ENCODE results near the gene IL18BP. TPM values are rescaled to one million over a fixed set of nuclear protein-coding genes. Genes with fewer than 3 reads are reported as not detected.
A peak's percentile ranks its signal among the peaks of the same experiment; 100 is the strongest.

IL18BP gene
- total RNA-seq, 2 donors from 2014 or later, result 12.5 to 13.8 TPM

- DNase-seq (ENCODE audit: low spot score in 2 of 2), result no peak
- ATAC-seq, result no peak
- Mint-ChIP-seq H3K36me3 (peaks cover 0 to 5% of the 10 kb centered on the region in 2 donors), H3K9me3 (no peaks in the 10 kb centered on the region), H3K27ac (peak overlapping the region in 1 of 2 donors; percentile 9)
Observed at GRCh38 chr11:71991494-71991893, 7.2 kb upstream of the IL18BP start.

GRCh38 chr11:71992136-71992730 is 6.5 kb upstream of the IL18BP start:
- H3K36me3 Mint-ChIP-seq, result no peaks in the 10 kb centered on the region
- peak overlapping the region in 1 of 2 donors; percentile 9 for H3K27ac Mint-ChIP-seq
- H3K9me3 Mint-ChIP-seq, result no peaks in the 10 kb centered on the region
- ATAC-seq (no peak), DNase-seq (ENCODE audit: low spot score in 2 of 2) (no peak)

GRCh38 chr11:71994786-71995185 is 3.9 kb upstream of the IL18BP start:
- H3K9me3 Mint-ChIP-seq, result no peaks in the 10 kb centered on the region
- H3K27ac Mint-ChIP-seq, result no peak overlapping the region
- ATAC-seq (no peak), DNase-seq (ENCODE audit: low spot score in 2 of 2) (no peak)
- peaks cover 0 to 7% of the 10 kb centered on the region in 2 donors for H3K36me3 Mint-ChIP-seq

GRCh38 chr11:71995726-71996291 is 2.9 kb upstream of the IL18BP start:
- DNase-seq (ENCODE audit: low spot score in 2 of 2), result no peak
- Mint-ChIP-seq H3K27ac (peak overlapping the region in 1 of 2 donors; percentile 65), H3K36me3 (peaks cover 0 to 7% of the 10 kb centered on the region in 2 donors), H3K9me3 (no peaks in the 10 kb centered on the region)
- no peak for ATAC-seq

DNA sequence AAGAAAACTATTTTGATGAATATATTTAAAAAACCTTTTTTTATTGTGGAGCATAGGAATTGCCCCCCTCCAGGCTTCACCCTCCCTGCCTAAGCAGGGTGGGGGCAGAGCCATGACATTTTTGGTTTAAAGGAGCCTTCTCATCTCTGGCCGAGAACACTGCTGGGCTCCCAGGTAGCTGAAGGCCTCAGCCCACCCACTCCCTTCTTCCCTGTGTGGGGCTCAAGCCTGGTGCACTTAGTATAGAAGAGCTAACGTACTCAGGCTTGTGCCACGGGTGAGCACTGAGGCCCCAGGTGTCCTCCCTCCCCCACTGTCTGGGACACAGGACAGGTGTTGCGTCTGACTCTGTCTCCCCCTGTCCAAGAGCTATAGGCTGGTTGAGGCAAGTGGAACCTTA is 2.2 kb upstream of the IL18BP start:
- H3K27ac Mint-ChIP-seq, result peak overlapping the region in 1 of 2 donors; percentile 85
- peaks cover 0 to 7% of the 10 kb centered on the region in 2 donors for H3K36me3 Mint-ChIP-seq
- ATAC-seq, result no peak
- no peak for DNase-seq (ENCODE audit: low spot score in 2 of 2)
- no peaks in the 10 kb centered on the region for H3K9me3 Mint-ChIP-seq

GRCh38 chr11:71996946-71997345 is 1.8 kb upstream of the IL18BP start:
- H3K36me3 Mint-ChIP-seq, result peaks cover 0 to 7% of the 10 kb centered on the region in 2 donors
- ATAC-seq (no peak), DNase-seq (ENCODE audit: low spot score in 2 of 2) (no peak)
- peak overlapping the region in 1 of 2 donors; percentile 85 for H3K27ac Mint-ChIP-seq
- H3K9me3 Mint-ChIP-seq, result no peaks in the 10 kb centered on the region

GRCh38 chr11:71997594-71997993 is 1.1 kb upstream of the IL18BP start:
- peaks cover 0 to 7% of the 10 kb centered on the region in 2 donors for H3K36me3 Mint-ChIP-seq
- H3K27ac Mint-ChIP-seq, result peak overlapping the region; percentile 61 to 94
- DNase-seq (ENCODE audit: low spot score in 2 of 2) (no peak), ATAC-seq (no peak)
- no peaks in the 10 kb centered on the region for H3K9me3 Mint-ChIP-seq

DNA sequence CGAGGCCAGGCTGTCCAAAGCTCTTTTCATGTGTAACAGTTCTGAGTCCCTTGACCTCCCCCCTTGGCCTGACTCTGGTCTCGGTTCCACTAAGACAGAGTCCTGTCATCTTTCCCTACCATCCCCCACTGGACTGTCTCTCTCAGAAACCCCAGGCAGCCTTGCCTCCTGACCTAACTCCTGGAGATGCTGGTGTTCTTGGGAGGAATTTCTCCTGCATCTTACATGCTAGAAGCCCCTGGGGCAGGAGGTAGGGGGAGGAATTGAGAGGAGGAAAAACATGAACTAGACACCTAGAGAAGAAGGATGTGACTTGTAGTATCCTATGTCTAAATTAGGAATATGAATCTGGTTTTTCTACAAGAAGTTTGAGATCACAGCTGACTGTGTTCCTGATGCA is 648 bp upstream of the IL18BP start:
- peaks cover 0 to 7% of the 10 kb centered on the region in 2 donors for H3K36me3 Mint-ChIP-seq
- peak overlapping the region; percentile 94 to 96 for H3K27ac Mint-ChIP-seq
- ATAC-seq, result no peak
- H3K9me3 Mint-ChIP-seq, result no peaks in the 10 kb centered on the region
- no peak for DNase-seq (ENCODE audit: low spot score in 2 of 2)

DNA sequence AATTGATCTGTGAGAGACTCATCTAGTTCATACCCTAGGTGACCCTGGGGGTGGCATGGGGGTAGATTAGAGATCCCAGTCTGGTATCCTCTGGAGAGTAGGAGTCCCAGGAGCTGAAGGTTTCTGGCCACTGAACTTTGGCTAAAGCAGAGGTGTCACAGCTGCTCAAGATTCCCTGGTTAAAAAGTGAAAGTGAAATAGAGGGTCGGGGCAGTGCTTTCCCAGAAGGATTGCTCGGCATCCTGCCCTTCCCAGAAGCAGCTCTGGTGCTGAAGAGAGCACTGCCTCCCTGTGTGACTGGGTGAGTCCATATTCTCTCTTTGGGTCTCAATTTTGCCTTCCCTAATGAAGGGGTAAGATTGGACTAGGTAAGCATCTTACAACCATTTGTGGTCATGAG is 653 bp downstream of the IL18BP start:
- Mint-ChIP-seq H3K9me3 (no peaks in the 10 kb centered on the region), H3K27ac (peak overlapping the region; percentile 94 to 96), H3K36me3 (peaks cover 0 to 7% of the 10 kb centered on the region in 2 donors)
- ATAC-seq (no peak), DNase-seq (ENCODE audit: low spot score in 2 of 2) (no peak)

DNA sequence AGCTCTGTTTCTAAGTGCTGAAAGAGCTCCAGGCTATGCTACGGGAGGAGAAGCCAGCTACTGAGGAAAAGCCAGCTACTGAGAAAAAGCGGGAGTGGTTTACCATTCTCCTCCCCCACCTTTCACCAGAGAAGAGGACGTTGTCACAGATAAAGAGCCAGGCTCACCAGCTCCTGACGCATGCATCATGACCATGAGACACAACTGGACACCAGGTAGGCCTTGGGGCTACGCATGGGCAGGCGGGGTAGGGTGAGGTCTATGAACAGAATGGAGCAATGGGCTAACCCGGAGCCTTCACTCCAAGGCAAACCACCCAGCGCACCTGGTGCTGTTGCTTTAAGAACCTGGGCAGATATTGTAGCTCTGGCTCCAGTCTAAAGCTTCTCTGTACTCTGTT is 1.1 kb downstream of the IL18BP start:
- no peak for ATAC-seq
- H3K36me3 Mint-ChIP-seq, result peaks cover 0 to 7% of the 10 kb centered on the region in 2 donors
- peak overlapping the region; percentile 94 to 96 for H3K27ac Mint-ChIP-seq
- no peaks in the 10 kb centered on the region for H3K9me3 Mint-ChIP-seq
- no peak for DNase-seq (ENCODE audit: low spot score in 2 of 2)

DNA sequence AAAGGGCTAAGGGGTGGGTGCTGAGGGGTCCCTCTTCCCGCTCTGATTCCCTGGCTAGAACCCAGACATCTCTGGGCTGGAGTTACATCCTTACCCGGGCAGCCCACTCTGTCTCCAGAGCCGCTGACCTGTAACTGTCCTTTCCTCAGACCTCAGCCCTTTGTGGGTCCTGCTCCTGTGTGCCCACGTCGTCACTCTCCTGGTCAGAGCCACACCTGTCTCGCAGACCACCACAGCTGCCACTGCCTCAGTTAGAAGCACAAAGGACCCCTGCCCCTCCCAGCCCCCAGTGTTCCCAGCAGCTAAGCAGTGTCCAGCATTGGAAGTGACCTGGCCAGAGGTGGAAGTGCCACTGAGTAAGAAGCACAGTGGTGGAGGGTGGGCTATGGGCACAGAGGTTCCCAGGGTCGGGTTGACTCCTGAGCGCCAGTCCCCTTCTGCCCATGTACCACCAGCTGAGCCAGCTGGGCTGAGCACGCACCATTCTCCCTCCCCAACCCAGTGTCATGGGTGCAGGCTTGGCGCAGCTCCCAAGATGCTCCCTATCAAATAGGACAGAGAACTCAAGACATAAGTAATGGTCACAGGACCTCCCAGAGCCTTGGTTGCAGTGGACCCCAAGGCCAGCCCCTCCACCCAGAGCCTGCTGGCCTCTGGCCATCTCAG is 1.6 kb downstream of the IL18BP start:
- H3K9me3 Mint-ChIP-seq, result no peaks in the 10 kb centered on the region
- DNase-seq (ENCODE audit: low spot score in 2 of 2) (no peak), ATAC-seq (no peak)
- peak overlapping the region; percentile 94 to 96 for H3K27ac Mint-ChIP-seq
- H3K36me3 Mint-ChIP-seq, result peaks cover 0 to 7% of the 10 kb centered on the region in 2 donors

- Mint-ChIP-seq H3K36me3 (peaks cover 0 to 13% of the 10 kb centered on the region in 2 donors), H3K27ac (peak overlapping the region; percentile 81 to 96), H3K9me3 (no peaks in the 10 kb centered on the region)
- ATAC-seq, result peak in 1 of 2 donors; percentile 5
- no peak for DNase-seq (ENCODE audit: low spot score in 2 of 2)
Observed at GRCh38 chr11:72001285-72001684, 2.6 kb downstream of the IL18BP start.

- DNase-seq (ENCODE audit: low spot score in 2 of 2) (no peak), ATAC-seq (peak in 1 of 2 donors; percentile 4)
- Mint-ChIP-seq H3K9me3 (no peaks in the 10 kb centered on the region), H3K27ac (peak overlapping the region; percentile 75 to 81), H3K36me3 (peaks cover 0 to 21% of the 10 kb centered on the region in 2 donors)
Observed at GRCh38 chr11:72001834-72002591, 3.3 kb downstream of the IL18BP start.

DNA sequence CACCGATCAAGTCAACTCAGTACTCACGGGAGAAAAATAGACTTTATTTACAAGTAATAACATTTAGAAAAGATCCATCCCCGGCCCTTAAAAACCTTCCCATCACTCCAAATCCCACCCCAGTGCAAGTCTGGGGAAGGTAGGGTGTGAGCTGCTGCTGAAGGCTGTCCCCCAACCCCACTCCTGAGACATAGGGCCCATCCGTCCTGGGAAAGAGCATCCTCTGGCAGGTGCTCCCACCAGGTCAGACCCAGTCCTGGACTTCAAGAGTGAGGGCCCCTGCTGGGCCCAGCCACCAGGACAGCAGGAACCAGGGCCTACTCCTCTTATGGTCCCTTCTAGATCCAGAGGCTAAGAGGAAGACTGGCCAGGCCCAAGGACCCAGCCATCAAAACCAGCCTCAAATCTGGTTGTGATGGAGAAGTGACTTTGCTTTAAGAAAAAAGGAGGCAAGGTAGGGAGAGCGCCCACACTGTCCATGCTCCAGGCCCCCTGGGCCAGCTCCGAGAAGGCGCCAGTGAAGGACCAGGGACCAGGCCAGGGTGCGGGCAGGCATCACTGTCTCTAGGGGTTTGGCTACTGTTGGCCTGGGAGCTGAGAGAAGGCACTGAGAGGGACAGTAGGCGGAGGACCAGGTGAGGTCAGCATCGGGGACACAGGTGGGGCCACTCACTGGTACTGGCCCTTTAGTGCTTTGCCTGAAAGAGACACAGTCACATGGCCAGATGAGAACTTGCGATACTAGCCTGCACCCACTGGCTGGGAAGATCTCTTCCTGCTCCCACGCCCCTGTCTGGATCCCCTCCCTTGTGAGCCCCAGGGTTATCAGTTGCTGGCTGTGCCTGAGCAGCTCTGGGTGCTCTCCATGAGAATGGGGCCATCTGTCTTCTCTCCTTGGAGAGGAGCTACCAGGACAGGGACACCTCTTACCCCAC is 4.4 kb downstream of the IL18BP start:
- H3K27ac Mint-ChIP-seq, result peak overlapping the region; percentile 75 to 81
- H3K36me3 Mint-ChIP-seq, result peaks cover 0 to 28% of the 10 kb centered on the region in 2 donors
- DNase-seq (ENCODE audit: low spot score in 2 of 2) (no peak), ATAC-seq (peak in 1 of 2 donors; percentile 3)
- no peaks in the 10 kb centered on the region for H3K9me3 Mint-ChIP-seq

- ATAC-seq, result no peak
- peaks cover 0 to 25% of the 10 kb centered on the region in 2 donors for H3K36me3 Mint-ChIP-seq
- no peaks in the 10 kb centered on the region for H3K9me3 Mint-ChIP-seq
- no peak for DNase-seq (ENCODE audit: low spot score in 2 of 2)
- H3K27ac Mint-ChIP-seq, result peak overlapping the region; percentile 75 to 81
Observed at GRCh38 chr11:72003776-72004171, 5.1 kb downstream of the IL18BP start.

All from activated naive CD4-positive, alpha-beta T cell treated with anti-CD3 and anti-CD28 coated beads, Interleukin-2, amount 50 U/mL, for 72 hours (primary cell).